Adipocyte (in vitro differentiated cells): Measurements from ENCODE around the gene HABP2.
A peak's percentile ranks its signal among the peaks of the same experiment; 100 is the strongest.

Experiments used
- DNase-seq: peaks from one replicate; pipeline ENCODE4 v3.0.0-alpha.2; 2015; ENCODE audit warnings: low read depth
- H3K27me3 ChIP-seq: replicated peaks from 2 replicates; pipeline ENCODE4 v1.7.0; 2013; ENCODE audit warnings: mild to moderate bottlenecking, low read length, moderate library complexity; ENCODE audit not compliant: control insufficient read depth, insufficient read depth
- H3K36me3 ChIP-seq: 2 replicates; pipeline ENCODE4 v1.7.0; 2013; ENCODE audit warnings: low read length, mild to moderate bottlenecking, moderate library complexity; ENCODE audit not compliant: control insufficient read depth, insufficient read depth, severe bottlenecking
- H3K4me1 ChIP-seq: 2 replicates; pipeline ENCODE4 v1.7.0; 2013; ENCODE audit warnings: mild to moderate bottlenecking, low read length, moderate library complexity; ENCODE audit not compliant: control insufficient read depth, insufficient read depth
- H3K4me3 ChIP-seq: 2 replicates; pipeline ENCODE4 v1.7.0; 2013; ENCODE audit warnings: mild to moderate bottlenecking, low read length, moderate library complexity
- H3K9ac ChIP-seq: 2 replicates; pipeline ENCODE4 v1.7.0; 2013; ENCODE audit warnings: mild to moderate bottlenecking, low read length, moderate library complexity
- H3K9me3 ChIP-seq: 2 replicates; pipeline ENCODE4 v1.7.0; 2013; ENCODE audit warnings: mild to moderate bottlenecking, low read length, moderate library complexity; ENCODE audit not compliant: control insufficient read depth

Gene HABP2

DNA sequence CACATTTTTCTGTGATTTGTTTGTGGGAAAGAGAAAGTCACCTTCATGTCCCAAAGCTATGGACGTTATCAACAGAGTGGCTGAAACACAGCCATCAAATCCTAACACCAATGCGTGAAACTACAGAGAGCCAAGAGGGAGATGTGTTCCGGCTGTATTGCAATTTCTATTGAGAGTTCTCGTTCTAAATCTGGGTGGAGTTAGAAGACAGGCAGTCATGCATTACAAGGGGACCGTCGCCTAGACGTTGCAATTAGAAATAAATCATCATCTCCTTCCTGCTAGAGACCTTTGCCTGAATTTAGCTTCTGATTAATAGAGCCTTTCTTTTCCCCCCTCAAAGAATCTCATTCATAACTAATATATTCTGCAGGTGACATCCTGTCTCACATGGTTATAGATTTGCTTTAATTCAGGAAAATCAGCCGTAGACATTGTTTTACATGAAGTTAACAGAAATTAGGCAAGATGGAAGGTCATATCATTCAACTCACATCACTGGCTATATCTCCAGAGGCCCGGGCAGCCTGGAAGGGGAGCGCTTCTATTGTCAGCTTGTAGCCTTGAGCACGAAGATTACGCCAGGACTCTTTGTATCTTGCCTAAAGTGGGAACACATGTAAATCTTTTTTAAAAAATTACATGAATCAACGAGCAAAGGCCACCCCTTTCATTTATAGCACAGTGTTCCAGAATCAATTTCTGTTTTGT, 52.6 kb downstream of the HABP2 start:
- H3K9me3 ChIP-seq: peaks cover 25% of the 10 kb centered on the region
- no peak overlapping the region for H3K4me3 ChIP-seq
- no peak for DNase-seq
- H3K9ac ChIP-seq: no peak overlapping the region
- H3K36me3 ChIP-seq: no peaks in the 10 kb centered on the region
- no peaks in the 10 kb centered on the region for H3K4me1 ChIP-seq
- peaks cover 21% of the 10 kb centered on the region for H3K27me3 ChIP-seq

DNA sequence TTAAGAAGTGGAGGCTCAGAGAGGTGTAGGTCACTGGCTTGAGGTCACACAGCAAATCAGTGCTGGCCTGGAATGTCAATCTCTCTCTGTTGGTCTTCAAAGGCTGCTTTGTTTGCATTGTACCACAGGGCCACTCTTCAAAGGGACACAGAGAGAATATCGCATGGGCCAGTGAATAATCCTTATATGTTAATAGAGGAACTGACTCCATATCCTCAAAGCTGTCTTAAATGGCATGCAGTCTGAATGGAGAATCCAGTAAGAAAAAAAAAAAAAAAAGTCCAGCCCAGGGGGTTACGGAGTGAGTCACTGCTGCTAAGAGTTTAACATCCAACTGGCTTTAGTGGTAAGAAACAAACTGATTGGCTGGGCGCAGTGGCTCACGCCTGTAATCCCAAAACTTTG, 56.9 kb downstream of the HABP2 start:
- DNase-seq: no peak
- H3K9me3 ChIP-seq: peaks cover 5% of the 10 kb centered on the region
- H3K4me1 ChIP-seq: no peaks in the 10 kb centered on the region
- peaks cover 50% of the 10 kb centered on the region for H3K27me3 ChIP-seq
- H3K9ac ChIP-seq: no peak overlapping the region
- no peak overlapping the region for H3K4me3 ChIP-seq
- no peaks in the 10 kb centered on the region for H3K36me3 ChIP-seq

DNA sequence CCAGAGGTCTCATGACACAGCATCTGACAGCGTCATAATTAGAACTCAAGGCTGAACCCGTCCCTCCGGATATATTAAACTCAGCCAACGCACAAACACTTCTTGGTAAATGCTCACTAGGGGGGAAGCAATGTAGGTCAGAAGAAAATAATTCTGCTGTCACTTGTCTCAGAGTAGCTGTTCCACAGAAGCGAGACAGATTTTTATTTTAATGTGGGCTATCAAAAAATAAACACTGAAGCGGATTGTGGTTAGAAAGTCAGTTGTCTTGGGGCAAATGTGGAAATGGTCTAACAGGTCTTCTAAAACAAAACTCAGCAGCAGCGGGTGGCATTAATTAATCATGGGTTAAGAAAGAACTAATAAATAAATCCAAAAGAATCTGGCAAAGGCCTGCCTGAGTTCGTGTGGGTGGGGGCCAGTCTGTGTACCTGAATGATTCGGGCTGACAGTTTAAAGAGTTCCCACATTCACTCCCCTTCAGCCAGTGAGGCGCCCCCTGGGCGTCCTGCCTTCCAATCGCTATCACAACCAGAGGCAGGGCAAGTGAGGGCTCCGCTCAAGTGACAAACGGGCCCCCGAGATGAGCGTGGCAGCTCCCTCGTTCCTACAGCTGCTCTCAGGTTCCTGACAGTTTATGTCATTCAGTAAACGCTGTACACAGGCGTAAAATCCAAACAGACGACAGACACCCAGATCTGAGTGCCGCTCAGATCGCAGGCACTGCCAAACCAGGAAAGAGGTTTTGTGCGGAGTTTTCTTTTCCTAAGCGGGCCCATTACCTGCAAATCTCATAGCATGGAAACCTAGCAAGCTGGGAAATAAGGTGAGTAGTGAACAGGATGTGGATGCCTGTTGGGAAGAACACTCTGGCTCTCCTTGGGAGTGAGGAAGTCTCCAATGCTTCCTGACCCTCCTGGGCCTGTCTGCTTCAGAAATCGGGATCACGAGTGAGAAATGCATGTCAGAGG, 58.1 kb downstream of the HABP2 start:
- peaks cover under 1% of the 10 kb centered on the region for H3K4me1 ChIP-seq
- no peaks in the 10 kb centered on the region for H3K9me3 ChIP-seq
- no peaks in the 10 kb centered on the region for H3K36me3 ChIP-seq
- DNase-seq: no peak
- no peak overlapping the region for H3K9ac ChIP-seq
- H3K27me3 ChIP-seq: peaks cover 59% of the 10 kb centered on the region
- H3K4me3 ChIP-seq: no peak overlapping the region

DNA sequence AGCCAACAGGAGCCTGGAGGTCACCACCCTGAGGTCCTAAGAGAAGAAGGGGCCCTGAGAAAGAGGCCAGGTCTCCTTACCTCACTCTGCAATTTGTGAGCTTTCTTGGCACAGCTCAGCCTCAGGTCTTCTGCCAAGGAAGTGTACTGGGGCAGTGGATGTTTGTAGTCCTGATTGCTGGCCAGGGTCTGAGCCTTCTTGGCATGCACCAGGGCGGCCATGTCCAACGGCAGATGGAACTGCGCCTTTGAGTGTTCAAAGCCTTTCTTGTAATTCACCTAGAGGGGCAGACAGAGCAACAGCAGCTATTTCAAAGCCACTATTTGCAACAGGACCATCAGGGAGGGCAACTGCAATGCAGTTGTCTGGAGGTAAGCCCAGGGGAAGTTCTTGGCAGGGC, 59.3 kb downstream of the HABP2 start:
- H3K4me3 ChIP-seq: no peak overlapping the region
- H3K36me3 ChIP-seq: no peaks in the 10 kb centered on the region
- peaks cover 67% of the 10 kb centered on the region for H3K27me3 ChIP-seq
- H3K9ac ChIP-seq: no peak overlapping the region
- peaks cover 3% of the 10 kb centered on the region for H3K4me1 ChIP-seq
- no peak for DNase-seq
- no peaks in the 10 kb centered on the region for H3K9me3 ChIP-seq

DNA sequence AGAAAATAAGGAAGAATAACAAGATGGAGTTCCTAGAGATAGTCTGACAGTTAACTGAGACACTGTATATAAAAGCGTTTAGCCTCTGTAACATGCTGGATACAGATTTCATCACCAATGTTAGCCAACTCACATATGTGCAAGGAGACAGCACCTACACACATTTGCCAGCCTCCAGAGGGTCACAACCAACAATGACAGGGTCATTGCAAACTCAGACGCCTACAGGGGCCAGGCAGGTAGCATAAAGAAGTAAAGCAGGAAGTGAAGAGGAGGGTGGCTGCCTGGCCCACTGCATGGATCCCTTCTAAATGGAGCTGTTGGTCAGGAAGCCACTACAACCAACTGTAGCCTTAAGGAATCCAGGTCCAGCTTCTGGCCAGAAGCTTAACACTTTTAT, 60.6 kb downstream of the HABP2 start:
- no peak for DNase-seq
- Histone ChIP-seq H3K36me3 (no peaks in the 10 kb centered on the region), H3K27me3 (peaks cover 69% of the 10 kb centered on the region), H3K4me1 (peaks cover 3% of the 10 kb centered on the region), H3K4me3 (no peak overlapping the region), H3K9me3 (no peaks in the 10 kb centered on the region), H3K9ac (no peak overlapping the region)

DNA sequence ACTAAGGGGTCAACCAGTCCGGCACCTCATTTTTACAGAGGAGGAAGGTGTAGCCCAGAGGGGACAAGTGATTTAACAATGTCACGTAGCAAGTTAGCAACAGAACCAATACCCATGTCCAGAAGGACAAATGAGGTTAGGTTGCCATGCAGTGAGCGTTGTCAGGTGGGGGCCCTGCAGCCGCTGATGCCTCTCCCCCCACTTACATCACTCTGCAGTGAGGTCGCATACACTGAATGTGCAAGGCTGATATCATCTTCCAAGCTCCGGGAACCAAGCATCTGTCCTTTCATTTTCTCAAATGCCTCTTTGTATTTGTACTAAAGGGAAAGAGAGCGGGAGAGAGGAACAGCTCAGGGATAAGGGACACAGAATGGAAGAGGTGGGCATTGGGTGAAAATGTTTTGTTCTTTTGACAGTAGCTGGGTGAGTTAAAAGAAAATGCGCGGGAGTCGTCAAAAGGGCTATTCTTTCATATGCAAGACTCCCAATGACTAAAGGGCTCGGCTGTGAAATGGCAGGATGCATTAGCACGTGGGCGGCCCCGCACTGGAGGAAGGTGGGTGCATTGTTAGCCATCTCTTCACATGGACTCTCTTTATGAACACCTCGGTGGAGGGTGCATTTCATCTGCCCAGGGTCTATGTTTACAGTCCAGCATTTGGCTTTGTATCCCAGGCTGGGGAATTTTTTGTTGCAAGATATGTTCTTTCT, 61.3 kb downstream of the HABP2 start:
- Histone ChIP-seq H3K9ac (no peak overlapping the region), H3K27me3 (peaks cover 75% of the 10 kb centered on the region), H3K4me3 (no peak overlapping the region), H3K36me3 (no peaks in the 10 kb centered on the region), H3K9me3 (no peaks in the 10 kb centered on the region), H3K4me1 (peaks cover 3% of the 10 kb centered on the region)
- DNase-seq: no peak

DNA sequence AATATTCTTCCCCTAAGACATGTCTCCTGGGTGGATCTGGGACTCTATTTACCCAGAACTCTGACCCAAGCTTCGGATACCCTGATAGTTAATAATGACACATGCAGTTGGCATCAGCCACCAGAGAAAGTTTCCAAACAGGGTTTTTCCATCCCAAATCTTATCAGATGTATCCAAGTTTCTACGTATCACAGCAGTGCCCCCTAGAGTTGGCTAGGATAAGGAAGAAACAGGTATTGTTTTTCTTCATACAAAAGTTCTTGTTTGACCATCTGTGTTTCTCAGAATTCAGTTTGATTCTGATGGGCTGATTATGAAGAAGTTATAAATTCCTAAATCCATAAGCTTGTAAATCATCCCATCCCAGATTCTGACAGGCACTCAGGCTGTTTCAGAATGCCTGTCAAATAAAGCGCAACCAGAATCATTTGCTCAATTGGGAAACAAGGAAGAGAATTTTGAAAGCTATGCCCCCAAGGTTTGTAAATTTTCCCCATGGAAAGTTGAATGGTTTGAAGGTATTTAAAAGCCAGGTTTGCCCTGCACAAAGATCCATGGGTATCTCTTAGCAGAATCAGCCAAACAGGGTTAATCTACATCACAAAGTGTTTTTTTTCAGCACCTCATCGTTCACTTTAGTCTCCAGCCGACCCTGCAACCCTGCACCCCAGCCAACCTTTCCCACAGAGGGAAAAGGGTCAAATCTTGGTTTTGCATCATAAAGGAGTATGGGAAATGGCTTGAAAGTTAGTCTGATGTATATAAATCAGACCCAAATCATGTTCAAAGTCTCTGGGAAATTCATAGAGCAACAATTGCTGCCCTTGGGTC, 63.6 kb downstream of the HABP2 start:
- peaks cover 92% of the 10 kb centered on the region for H3K27me3 ChIP-seq
- H3K36me3 ChIP-seq: no peaks in the 10 kb centered on the region
- H3K4me3 ChIP-seq: no peak overlapping the region
- H3K9me3 ChIP-seq: no peaks in the 10 kb centered on the region
- no peak overlapping the region for H3K9ac ChIP-seq
- peaks cover 3% of the 10 kb centered on the region for H3K4me1 ChIP-seq
- peak; percentile 20 for DNase-seq

DNA sequence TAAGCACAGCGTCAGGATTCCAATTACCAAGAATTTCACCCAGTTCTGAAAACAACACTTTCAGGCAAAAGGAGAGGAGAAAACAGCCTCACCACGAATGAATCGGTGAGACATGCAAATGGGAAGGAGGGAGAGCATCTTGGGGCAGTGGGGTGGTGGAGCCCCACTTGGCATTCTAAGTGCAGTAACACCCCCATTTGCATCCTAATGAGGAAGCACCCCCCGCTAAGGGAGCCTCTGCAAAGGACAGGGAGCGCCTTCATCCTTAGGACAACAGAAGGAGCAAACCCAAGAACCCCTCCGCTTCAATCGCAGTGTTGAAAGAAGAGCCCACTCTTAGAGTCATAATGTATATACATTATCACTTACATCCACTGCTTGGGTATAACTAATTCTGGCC, 64.2 kb downstream of the HABP2 start:
- H3K27me3 ChIP-seq: peaks cover 93% of the 10 kb centered on the region
- no peaks in the 10 kb centered on the region for H3K9me3 ChIP-seq
- peaks cover 3% of the 10 kb centered on the region for H3K4me1 ChIP-seq
- H3K9ac ChIP-seq: no peak overlapping the region
- no peaks in the 10 kb centered on the region for H3K36me3 ChIP-seq
- DNase-seq: no peak
- no peak overlapping the region for H3K4me3 ChIP-seq

DNA sequence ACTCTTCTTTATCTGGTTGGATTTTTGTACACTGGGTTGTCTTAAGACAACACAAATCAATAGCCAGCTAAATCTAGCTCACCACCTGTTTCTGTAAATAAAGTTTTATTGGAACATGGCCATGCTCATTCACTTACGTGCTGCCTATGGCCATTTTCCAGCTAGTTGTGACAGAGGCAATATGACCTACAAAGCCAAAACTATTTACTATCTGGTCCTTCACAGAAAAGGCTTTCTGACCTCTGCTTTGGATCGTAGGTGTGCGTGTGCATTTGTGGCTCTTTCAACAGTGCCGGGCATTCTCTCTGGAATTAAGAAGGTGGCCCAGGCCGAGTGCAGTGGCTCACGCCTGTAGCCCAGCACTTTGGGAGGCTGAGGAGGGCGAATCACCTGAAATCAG, 65.5 kb downstream of the HABP2 start:
- no peak for DNase-seq
- Histone ChIP-seq H3K9me3 (no peaks in the 10 kb centered on the region), H3K4me3 (no peak overlapping the region), H3K36me3 (no peaks in the 10 kb centered on the region), H3K4me1 (peaks cover 3% of the 10 kb centered on the region), H3K9ac (no peak overlapping the region), H3K27me3 (peaks cover 93% of the 10 kb centered on the region)

DNA sequence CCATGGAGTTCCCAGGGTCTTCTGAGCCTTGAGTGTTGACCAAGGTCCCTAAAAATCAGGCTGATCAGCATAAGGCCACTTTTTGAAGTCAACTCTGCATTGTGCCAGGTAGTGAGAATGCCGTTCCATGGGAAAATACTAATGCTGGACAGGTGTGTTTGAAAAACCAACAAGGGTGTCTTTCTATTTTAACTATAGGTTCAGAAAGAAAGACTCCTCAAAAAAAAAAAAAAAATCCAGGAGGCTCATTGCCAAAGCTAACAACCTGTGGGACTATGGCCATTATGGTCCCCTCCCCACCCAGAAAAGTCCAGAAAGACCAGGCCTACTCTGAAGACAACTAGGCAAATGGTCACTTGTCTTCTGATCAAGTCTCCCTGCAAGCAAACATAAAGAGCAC, 66.5 kb downstream of the HABP2 start:
- Histone ChIP-seq H3K9ac (no peak overlapping the region), H3K4me1 (peaks cover 3% of the 10 kb centered on the region), H3K36me3 (no peaks in the 10 kb centered on the region), H3K27me3 (peaks cover 94% of the 10 kb centered on the region), H3K9me3 (no peaks in the 10 kb centered on the region), H3K4me3 (no peak overlapping the region)
- DNase-seq: no peak
